WI38 (cell line): ENCODE results near the gene PRKCZ.
"Not testable (repeated sequence)": the region's sequence is repeated elsewhere in the genome, so short reads cannot be mapped to it uniquely, and the experiment has no call there.

Source experiments
- H3K4me3 ChIP-seq: 2 replicates; pipeline ENCODE4 v1.5.1; 2011; ENCODE audit warnings: low read depth, mild to moderate bottlenecking, control low read depth, low read length
- TF ChIP-seq, protein P1 (sequence below): IDR thresholded peaks from 2 replicates; pipeline ENCODE4 v1.5.1; 2012; ENCODE audit warnings: low read depth, mild to moderate bottlenecking, control low read depth, low read length

PRKCZ gene

DNA sequence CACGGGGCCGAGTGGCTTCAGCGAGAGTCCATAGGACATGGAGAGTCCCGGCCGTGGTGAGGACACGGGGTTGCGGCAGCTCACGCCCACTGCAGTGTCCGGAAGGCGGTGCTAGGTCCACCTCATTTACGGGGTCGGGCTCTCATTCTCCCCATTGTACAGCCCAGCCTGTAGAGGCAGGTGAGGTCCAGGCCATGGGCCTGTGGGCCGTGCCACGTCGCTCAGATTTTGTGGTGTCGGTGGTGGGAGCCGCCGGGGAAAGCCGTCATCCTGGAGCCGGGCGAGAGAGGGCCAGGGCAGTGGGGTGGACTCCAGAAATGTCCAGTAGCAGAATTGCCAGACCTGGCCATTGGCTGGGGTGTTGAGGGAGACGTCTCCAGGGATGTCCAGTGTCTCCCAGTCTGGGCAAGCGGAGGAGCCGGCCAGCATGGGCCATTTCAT, 59.4 kb downstream of the PRKCZ start:
- TF ChIP-seq, protein P1, sequence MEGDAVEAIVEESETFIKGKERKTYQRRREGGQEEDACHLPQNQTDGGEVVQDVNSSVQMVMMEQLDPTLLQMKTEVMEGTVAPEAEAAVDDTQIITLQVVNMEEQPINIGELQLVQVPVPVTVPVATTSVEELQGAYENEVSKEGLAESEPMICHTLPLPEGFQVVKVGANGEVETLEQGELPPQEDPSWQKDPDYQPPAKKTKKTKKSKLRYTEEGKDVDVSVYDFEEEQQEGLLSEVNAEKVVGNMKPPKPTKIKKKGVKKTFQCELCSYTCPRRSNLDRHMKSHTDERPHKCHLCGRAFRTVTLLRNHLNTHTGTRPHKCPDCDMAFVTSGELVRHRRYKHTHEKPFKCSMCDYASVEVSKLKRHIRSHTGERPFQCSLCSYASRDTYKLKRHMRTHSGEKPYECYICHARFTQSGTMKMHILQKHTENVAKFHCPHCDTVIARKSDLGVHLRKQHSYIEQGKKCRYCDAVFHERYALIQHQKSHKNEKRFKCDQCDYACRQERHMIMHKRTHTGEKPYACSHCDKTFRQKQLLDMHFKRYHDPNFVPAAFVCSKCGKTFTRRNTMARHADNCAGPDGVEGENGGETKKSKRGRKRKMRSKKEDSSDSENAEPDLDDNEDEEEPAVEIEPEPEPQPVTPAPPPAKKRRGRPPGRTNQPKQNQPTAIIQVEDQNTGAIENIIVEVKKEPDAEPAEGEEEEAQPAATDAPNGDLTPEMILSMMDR, result no peak
- H3K4me3 ChIP-seq, result no peak overlapping the region

DNA sequence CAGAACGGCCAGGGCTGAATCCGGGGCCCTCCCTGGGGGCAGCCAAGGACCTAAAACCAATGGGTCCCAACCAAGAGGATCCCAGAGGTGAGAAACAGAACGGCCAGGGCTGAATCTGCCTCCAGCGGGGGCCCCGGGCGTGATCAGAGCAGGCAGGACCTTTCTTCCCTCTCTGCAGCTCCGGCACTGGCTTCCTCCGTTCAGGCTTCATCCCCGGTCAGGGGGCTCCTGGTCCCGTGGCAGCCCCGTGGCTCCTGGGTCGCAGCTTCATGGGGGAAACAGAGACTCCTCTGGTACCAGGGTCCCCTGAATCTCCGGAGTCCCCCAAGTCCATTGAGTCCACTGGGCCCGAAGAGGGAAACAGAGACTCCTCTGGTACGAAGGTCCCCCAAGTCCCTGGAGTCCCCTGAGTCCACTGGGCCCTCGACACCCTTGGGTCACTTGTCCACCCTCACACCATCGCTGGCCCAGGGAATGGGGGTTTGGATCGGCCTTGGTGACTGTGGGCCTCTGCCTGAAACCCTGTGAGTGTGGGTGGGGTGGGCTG, 60.1 kb downstream of the PRKCZ start:
- TF ChIP-seq, protein P1, result no peak

DNA sequence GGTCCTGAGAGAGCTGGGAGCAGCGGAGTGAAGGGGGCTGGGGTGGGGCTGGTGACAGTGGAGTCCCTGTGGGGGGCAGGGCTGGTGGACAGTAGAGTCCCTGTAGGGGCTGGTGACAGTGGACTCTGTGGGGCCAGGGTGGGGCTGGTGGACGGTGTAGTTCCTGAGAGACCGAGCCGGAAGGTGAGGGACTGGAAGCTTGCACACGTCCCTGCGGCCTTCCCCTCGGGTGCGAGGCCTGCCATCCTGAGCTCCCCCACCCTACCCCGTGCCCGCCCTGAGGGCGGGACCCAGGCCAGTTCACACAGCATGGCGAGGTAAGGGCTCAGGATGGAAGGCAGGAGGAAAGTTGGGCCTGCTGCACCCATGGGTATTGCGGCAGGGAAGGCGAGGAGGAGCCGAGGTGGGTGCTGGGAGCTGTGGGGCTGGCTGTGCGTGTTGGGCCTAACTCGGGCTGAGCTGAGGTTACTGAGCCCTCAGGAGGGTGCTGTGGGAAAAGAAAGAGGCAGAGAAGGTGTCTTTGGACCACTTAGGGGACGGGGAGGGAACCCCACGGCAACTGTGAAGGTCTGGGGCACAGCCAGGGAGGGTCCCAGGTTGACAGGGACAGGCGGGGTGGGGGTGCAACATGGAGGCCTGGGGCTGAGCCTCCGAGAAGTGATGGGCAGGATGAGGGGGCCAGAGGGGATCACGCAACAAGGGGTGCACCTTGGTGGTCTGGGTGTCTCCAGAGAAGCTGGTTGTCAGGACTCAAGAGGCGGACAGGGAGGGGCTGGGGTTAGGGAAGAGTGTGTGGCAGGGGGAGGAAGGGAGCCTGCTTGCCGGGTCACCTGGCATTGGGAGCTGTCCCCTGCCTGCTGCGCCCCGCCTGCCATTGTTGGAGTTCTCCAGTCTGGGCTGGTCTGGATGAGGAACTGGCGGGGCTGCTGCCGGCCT, 60.8 kb downstream of the PRKCZ start:
- no peak overlapping the region for H3K4me3 ChIP-seq
- TF ChIP-seq, protein P1, result no peak

More for the DNA sequence above, 60.1 kb downstream of the PRKCZ start:
- H3K4me3 ChIP-seq, result no peak overlapping the region

DNA sequence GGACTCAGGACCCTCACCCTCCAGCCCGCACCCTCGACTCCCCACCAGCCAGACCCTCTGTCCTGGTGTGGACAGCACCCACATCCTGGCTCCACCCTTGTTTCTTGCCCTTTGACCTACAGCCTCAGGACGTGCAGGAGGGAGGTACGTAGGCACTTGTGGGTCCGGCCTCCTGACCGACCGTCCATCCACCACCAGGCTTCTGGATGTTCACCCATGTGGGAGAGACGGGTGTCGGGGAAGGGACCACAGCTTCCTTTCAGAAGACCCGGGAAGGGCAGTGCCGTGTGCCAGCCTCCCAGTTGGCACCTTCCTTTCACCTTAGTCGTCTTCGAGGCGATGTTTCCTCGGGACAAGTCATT, 61.4 kb downstream of the PRKCZ start:
- TF ChIP-seq, protein P1, result no peak
- H3K4me3 ChIP-seq, result no peak overlapping the region

DNA sequence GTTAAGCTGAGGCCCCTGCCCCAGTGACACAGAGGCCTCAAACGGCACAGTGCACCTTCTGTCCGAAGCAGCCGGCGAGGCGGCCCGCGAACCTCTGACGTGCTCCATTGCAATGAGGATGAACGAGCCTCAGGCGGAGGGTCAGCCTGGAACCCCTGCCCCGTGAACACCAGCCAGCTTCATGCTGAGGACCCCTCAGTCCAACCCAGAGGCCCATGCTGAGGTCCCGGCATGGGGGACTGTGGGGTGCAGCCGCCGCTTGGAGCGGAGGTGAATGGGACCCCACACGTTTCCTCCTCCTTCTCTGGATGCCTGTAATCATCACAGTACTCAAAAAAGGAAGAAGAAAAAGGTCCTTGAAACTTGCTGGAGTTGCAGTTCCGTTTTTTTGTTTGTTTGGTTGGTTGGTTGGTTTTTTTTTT, 62.1 kb downstream of the PRKCZ start:
- H3K4me3 ChIP-seq, result no peak overlapping the region
- TF ChIP-seq, protein P1, result no peak

DNA sequence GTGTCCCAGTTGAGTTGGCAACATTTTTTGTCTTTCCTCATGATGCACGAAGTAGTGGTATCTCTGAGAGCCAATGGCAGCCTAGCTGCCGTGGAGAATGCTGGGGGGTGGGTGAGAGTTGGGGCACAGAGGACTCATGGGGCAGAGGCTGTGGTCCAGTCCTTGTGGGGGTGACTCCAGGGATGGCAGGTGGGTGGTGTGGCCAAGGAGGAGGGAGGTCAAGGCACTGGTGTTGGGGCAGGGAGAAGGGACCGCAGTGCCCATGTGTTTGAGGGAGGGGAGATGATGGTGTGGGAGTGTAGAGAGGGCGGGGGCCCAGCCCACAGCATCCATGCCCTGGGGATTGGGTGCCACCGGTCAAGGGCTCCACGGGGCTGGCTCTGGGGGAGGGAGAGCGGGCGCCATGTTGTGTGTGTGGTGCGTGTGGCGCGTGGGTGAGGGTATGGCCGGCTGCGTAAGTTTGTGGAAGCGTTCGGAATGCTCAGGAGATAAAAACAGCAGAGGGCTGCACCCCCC, 63.5 kb downstream of the PRKCZ start:
- TF ChIP-seq, protein P1, result no peak
- H3K4me3 ChIP-seq, result no peak overlapping the region

DNA sequence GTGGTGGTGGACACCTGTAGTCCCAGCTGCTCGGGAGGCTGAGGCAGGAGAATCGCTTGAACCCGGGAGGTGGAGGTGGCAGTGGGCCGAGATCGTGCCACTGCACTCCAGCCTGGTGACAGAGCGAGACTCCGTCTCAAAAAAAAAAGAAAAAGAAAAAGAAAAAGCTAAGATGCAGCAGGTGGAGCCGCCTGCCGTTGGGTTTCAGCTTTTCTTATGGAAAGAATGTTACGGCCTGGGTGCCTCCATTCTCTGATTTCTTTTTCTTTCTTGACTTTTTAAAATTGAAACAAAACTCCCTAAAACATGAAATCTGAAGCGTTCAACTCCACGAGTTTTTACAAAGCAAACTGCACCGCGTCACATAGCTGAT, 64.4 kb downstream of the PRKCZ start:
- H3K4me3 ChIP-seq, result not testable (repeated sequence)
